Measurements from ENCODE around the gene C14orf39.

C14orf39 gene

DNA sequence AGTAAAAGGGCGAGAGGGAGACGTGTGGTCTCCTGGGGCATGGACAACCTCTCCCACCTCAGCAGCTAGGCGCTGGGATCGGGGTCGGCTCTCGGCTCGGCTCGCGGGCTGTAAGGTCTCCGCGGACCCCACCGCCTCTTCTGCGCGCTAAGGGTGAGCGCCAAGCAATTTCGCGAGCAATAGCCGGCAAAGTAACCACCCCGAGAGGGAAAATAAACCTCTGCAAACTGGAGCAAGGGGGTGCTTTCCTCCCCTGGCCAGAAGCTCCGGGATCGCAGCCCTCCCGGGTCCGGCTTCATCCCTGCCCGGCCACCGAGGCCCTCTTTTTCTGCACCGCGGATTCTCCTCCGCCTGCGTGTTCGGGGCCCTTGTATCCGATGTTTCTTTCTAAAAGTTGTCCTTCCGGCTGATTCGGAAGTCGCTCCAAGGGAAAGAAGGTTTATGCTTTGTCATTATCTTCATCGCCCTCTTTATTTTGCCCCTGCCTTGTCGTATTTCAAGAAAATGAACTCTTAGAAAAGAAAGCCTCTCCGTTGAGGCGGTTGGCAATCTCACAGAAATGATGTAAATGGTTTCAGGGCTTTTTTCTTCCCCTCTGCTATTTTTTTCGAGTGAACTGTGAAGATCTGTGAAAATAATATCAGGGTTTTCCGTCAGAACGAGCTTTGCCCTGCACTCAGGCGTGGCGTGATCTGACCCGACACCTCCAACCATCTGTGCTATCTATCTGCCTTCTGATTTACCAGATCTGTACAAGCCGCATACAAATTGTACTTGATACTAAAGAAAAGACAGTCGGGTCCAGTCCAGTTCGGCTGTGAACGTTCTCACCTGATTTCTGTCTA is 21.3 kb upstream of the C14orf39 start:
- no peaks in the 10 kb centered on the region for H4K20me1 ChIP-seq (ENCODE audit: insufficient read depth)
- H3K4me1 ChIP-seq (ENCODE audit: low read depth, poor library complexity, severe bottlenecking) = no peaks in the 10 kb centered on the region
- no peak overlapping the region for H3K4me2 ChIP-seq
- H3K79me2 ChIP-seq (ENCODE audit: insufficient read depth, low read depth) = no peaks in the 10 kb centered on the region
- H3K27me3 ChIP-seq (ENCODE audit: insufficient read depth, low read depth) = no peaks in the 10 kb centered on the region
- no peak overlapping the region for H3K4me3 ChIP-seq (IDR thresholded peaks at IDR 0.05; ENCODE audit: insufficient read depth, low read depth, low read length)
- TF ChIP-seq, protein P1, sequence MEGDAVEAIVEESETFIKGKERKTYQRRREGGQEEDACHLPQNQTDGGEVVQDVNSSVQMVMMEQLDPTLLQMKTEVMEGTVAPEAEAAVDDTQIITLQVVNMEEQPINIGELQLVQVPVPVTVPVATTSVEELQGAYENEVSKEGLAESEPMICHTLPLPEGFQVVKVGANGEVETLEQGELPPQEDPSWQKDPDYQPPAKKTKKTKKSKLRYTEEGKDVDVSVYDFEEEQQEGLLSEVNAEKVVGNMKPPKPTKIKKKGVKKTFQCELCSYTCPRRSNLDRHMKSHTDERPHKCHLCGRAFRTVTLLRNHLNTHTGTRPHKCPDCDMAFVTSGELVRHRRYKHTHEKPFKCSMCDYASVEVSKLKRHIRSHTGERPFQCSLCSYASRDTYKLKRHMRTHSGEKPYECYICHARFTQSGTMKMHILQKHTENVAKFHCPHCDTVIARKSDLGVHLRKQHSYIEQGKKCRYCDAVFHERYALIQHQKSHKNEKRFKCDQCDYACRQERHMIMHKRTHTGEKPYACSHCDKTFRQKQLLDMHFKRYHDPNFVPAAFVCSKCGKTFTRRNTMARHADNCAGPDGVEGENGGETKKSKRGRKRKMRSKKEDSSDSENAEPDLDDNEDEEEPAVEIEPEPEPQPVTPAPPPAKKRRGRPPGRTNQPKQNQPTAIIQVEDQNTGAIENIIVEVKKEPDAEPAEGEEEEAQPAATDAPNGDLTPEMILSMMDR (conservative IDR thresholded peaks at IDR 0.05; ENCODE audit: low read depth, low read length) = no peak
- no peaks in the 10 kb centered on the region for H3K36me3 ChIP-seq (ENCODE audit: insufficient read depth)
- no peak overlapping the region for H2AFZ ChIP-seq (ENCODE audit: low read depth)
- H3K27ac ChIP-seq = no peak overlapping the region
- H3K9ac ChIP-seq = no peak overlapping the region

DNA sequence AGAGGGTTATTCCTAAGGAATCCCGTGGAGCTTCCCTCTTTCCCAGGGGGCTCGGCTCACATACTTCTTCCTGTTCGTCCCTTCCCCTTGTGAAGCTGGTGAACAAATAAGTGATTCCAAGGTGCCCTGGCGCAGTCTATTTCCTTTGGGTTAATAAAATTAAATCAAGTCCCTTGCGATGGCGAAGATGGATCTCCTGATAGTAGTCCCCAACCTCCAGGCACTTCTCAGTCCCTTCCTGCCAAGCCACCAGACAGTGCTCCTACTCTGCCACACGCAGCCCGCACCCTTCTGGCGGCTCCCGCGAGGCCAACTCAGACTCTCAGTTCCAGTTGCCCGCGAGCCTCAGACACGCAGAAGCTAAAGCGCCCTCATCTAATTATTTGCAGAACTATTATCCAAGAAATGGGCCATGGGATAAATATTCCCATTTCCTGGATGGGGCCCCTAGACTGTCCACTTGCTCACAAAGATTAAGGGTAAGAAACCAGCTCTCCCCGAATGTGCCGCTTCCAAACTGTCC is 20.7 kb upstream of the C14orf39 start:
- Histone ChIP-seq H2AFZ (ENCODE audit: low read depth) (no peak overlapping the region), H3K79me2 (ENCODE audit: insufficient read depth, low read depth) (no peaks in the 10 kb centered on the region), H3K36me3 (ENCODE audit: insufficient read depth) (no peaks in the 10 kb centered on the region), H3K27ac (no peak overlapping the region), H3K4me1 (ENCODE audit: low read depth, poor library complexity, severe bottlenecking) (no peaks in the 10 kb centered on the region), H3K4me3 (IDR thresholded peaks at IDR 0.05; ENCODE audit: insufficient read depth, low read depth, low read length) (no peak overlapping the region), H4K20me1 (ENCODE audit: insufficient read depth) (no peaks in the 10 kb centered on the region), H3K4me2 (no peak overlapping the region), H3K9ac (no peak overlapping the region), H3K27me3 (ENCODE audit: insufficient read depth, low read depth) (no peaks in the 10 kb centered on the region)
- TF ChIP-seq, protein P1 (conservative IDR thresholded peaks at IDR 0.05; ENCODE audit: low read depth, low read length) = no peak

DNA sequence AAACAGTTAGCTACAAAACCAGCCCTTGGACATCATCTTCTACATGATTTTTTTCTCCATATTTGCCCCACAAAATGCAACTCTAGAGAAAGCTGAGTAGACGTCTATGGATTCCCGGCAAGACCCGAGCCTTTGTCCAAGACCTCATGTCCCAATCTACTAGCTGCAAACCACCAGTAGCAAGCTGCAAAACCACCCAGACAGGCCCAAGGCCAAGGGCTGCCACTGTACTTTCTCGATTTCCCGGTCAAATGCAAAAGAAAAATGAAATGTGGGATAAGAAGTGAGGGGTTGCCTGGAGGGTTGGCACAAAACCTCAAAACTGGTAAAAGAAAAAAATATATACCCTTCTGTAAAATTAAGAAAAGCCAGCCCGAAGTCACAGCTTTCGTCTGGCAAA is 20.1 kb upstream of the C14orf39 start:
- H4K20me1 ChIP-seq (ENCODE audit: insufficient read depth) = no peaks in the 10 kb centered on the region
- H3K9ac ChIP-seq = no peak overlapping the region
- no peak overlapping the region for H3K4me3 ChIP-seq (IDR thresholded peaks at IDR 0.05; ENCODE audit: insufficient read depth, low read depth, low read length)
- H3K27me3 ChIP-seq (ENCODE audit: insufficient read depth, low read depth) = no peaks in the 10 kb centered on the region
- no peaks in the 10 kb centered on the region for H3K79me2 ChIP-seq (ENCODE audit: insufficient read depth, low read depth)
- no peak overlapping the region for H3K4me2 ChIP-seq
- no peaks in the 10 kb centered on the region for H3K36me3 ChIP-seq (ENCODE audit: insufficient read depth)
- no peaks in the 10 kb centered on the region for H3K4me1 ChIP-seq (ENCODE audit: low read depth, poor library complexity, severe bottlenecking)
- no peak overlapping the region for H2AFZ ChIP-seq (ENCODE audit: low read depth)
- no peak overlapping the region for H3K27ac ChIP-seq
- TF ChIP-seq, protein P1 (conservative IDR thresholded peaks at IDR 0.05; ENCODE audit: low read depth, low read length) = no peak

DNA sequence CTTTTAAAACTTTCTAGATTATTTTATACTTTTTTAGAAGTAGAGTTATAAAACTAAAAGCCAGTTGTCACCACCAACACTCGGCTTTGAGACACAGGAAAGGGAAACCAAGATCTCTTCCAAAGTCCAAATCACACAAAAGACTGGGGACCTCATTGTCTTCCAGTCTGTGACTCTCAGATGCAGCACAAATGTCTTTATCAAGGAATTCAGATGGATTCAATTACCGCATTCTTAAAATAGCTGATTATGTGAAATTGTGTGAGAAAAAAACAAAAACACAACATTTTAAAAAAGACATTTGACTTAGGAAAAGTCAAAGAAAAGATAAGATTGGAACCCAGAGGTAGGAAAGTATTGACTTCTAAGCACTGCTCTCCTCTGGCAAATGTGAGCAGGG is 19.6 kb upstream of the C14orf39 start:
- Histone ChIP-seq H3K36me3 (ENCODE audit: insufficient read depth) (no peaks in the 10 kb centered on the region), H3K4me1 (ENCODE audit: low read depth, poor library complexity, severe bottlenecking) (no peaks in the 10 kb centered on the region), H3K79me2 (ENCODE audit: insufficient read depth, low read depth) (no peaks in the 10 kb centered on the region), H4K20me1 (ENCODE audit: insufficient read depth) (no peaks in the 10 kb centered on the region), H3K27ac (no peak overlapping the region), H3K9ac (no peak overlapping the region), H3K4me2 (no peak overlapping the region), H3K4me3 (IDR thresholded peaks at IDR 0.05; ENCODE audit: insufficient read depth, low read depth, low read length) (no peak overlapping the region), H3K27me3 (ENCODE audit: insufficient read depth, low read depth) (no peaks in the 10 kb centered on the region), H2AFZ (ENCODE audit: low read depth) (no peak overlapping the region)
- TF ChIP-seq, protein P1 (conservative IDR thresholded peaks at IDR 0.05; ENCODE audit: low read depth, low read length) = no peak

Data from KMS-11 (cell line).